Fibroblast of villous mesenchyme (primary cell): ENCODE data around the gene INMT. TPM values are rescaled to one million over a fixed set of nuclear protein-coding genes. Genes with fewer than 3 reads are reported as not detected.

Source experiments
- DNase-seq: peaks from one replicate; pipeline ENCODE4 v3.0.0-alpha.2; 2010; ENCODE audit warnings: low read depth
- H3K4me3 ChIP-seq: 2 replicates; pipeline ENCODE4 v1.5.1; 2011; ENCODE audit warnings: low read depth, mild to moderate bottlenecking, low read length
- CTCF ChIP-seq: IDR thresholded peaks from 2 replicates; pipeline ENCODE4 v1.5.1; 2012; ENCODE audit warnings: low read depth, mild to moderate bottlenecking, low read length; ENCODE audit not compliant: insufficient read depth
- total RNA-seq: library from RNA; depleted of rRNA; stranded (reverse); fragments of >200 nt; gene quantifications from 2 replicates; pipeline ENCODE4 v1.2.3, GENCODE V29; 2012

The INMT gene
- total RNA-seq, 1 donor, result 48.4 TPM

- no peak for TF ChIP-seq CTCF
- H3K4me3 ChIP-seq, result no peak overlapping the region
- no peak for DNase-seq
Measured at GRCh38 chr7:30738026-30738915, 13.7 kb upstream of the INMT start.

- no peak for DNase-seq
- TF ChIP-seq CTCF, result no peak
- no peak overlapping the region for H3K4me3 ChIP-seq
Measured at GRCh38 chr7:30739691-30740090, 12.2 kb upstream of the INMT start.

- no peak overlapping the region for H3K4me3 ChIP-seq
- peak; percentile 99 for TF ChIP-seq CTCF
- DNase-seq, result peak; percentile 62
Measured at GRCh38 chr7:30740417-30741181, 11.3 kb upstream of the INMT start.

- no peak overlapping the region for H3K4me3 ChIP-seq
- no peak for DNase-seq
- TF ChIP-seq CTCF, result no peak
Measured at GRCh38 chr7:30741289-30741688, 10.6 kb upstream of the INMT start.

GRCh38 chr7:30743371-30744074, 8.4 kb upstream of the INMT start:
- peak; percentile 54 for DNase-seq
- no peak overlapping the region for H3K4me3 ChIP-seq
- TF ChIP-seq CTCF, result peak; percentile 67

- DNase-seq, result no peak
- no peak overlapping the region for H3K4me3 ChIP-seq
- TF ChIP-seq CTCF, result no peak
Measured at GRCh38 chr7:30744075-30744417, 7.9 kb upstream of the INMT start.
